Stimulated activated CD8-positive, alpha-beta memory T cell treated with anti-CD3 and anti-CD28 coated beads, Interleukin-15, amount 100 ng/mL, for 24 hours (primary cell): ENCODE results near the gene ZXDC.

Experiments
- DNase-seq: peaks from one replicate; pipeline ENCODE4 v3.0.0-alpha.2; 2020; ENCODE audit warnings: low read depth

ZXDC gene

GRCh38 chr3:126434931-126435411 is 40.7 kb downstream of the ZXDC start:
- DNase-seq, result no peak

GRCh38 chr3:126434264-126434590 is 41.5 kb downstream of the ZXDC start:
- DNase-seq, result no peak

GRCh38 chr3:126433496-126434263 is 42.0 kb downstream of the ZXDC start:
- DNase-seq, result no peak

GRCh38 chr3:126433105-126433430 is 42.6 kb downstream of the ZXDC start:
- no peak for DNase-seq

- DNase-seq, result no peak
Measured at GRCh38 chr3:126432361-126433104, 43.2 kb downstream of the ZXDC start.

- DNase-seq, result no peak
Measured at GRCh38 chr3:126431103-126431534, 44.6 kb downstream of the ZXDC start.

GRCh38 chr3:126424751-126425150 is 50.9 kb downstream of the ZXDC start:
- no peak for DNase-seq

- DNase-seq, result no peak
Measured at GRCh38 chr3:126424039-126424717, 51.5 kb downstream of the ZXDC start.

- DNase-seq, result no peak
Measured at GRCh38 chr3:126423191-126424038, 52.3 kb downstream of the ZXDC start.

- DNase-seq, result no peak
Measured at GRCh38 chr3:126422571-126423091, 53.1 kb downstream of the ZXDC start.

- DNase-seq, result no peak
Measured at GRCh38 chr3:126422121-126422520, 53.6 kb downstream of the ZXDC start.

GRCh38 chr3:126421573-126422119 is 54.0 kb downstream of the ZXDC start:
- no peak for DNase-seq

- no peak for DNase-seq
Measured at GRCh38 chr3:126419886-126420786, 55.6 kb downstream of the ZXDC start.

GRCh38 chr3:126419151-126419703 is 56.5 kb downstream of the ZXDC start:
- no peak for DNase-seq

- DNase-seq, result no peak
Measured at GRCh38 chr3:126418661-126419131, 57.0 kb downstream of the ZXDC start.

GRCh38 chr3:126417981-126418530 is 57.6 kb downstream of the ZXDC start:
- DNase-seq, result no peak

- DNase-seq, result no peak
Measured at GRCh38 chr3:126417515-126417914, 58.2 kb downstream of the ZXDC start.

- no peak for DNase-seq
Measured at GRCh38 chr3:126416943-126417342, 58.7 kb downstream of the ZXDC start.
